Left ventricle myocardium inferior (tissue), 1 donor: ENCODE data around the gene RAB11FIP4. TPM values are rescaled to one million over a fixed set of nuclear protein-coding genes. Genes with fewer than 3 reads are reported as not detected.

Experiments
- DNase-seq: peaks from one replicate; pipeline ENCODE4 v3.0.0-alpha.2; 2020
- H3K27ac ChIP-seq: fragments of 200-600 bp; replicated peaks from 2 replicates; pipeline ENCODE4 v1.8.0; 2021
- H3K27me3 ChIP-seq: fragments of 200-600 bp; 2 replicates; pipeline ENCODE4 v1.8.0; 2021; ENCODE audit warnings: low read depth
- H3K36me3 ChIP-seq: fragments of 200-600 bp; 2 replicates; pipeline ENCODE4 v1.8.0; 2021
- H3K4me1 ChIP-seq: fragments of 200-600 bp; 2 replicates; pipeline ENCODE4 v1.8.0; 2021
- H3K4me3 ChIP-seq: fragments of 200-600 bp; 2 replicates; pipeline ENCODE4 v1.8.0; 2021; ENCODE audit warnings: mild to moderate bottlenecking, moderate library complexity
- H3K9me3 ChIP-seq: fragments of 200-600 bp; replicated peaks from 2 replicates; pipeline ENCODE4 v1.8.0; 2021
- intact Hi-C: fragments of 100-400 bp; cut with micrococcal nuclease; formaldehyde crosslinking; loops from one replicate; pipeline ENCODE4 v1.11.0; 2022
- total RNA-seq: library from RNA; stranded (reverse); fragmentation: NEBNext Ultra II Directional; extraction: Animal tissue kit (Norgen Biotek cat#: 25700); gene quantifications from one replicate; pipeline ENCODE4 v1.2.1, GENCODE V29; 2021
- TF ChIP-seq, protein P1 (sequence below): fragments of 200-600 bp; IDR thresholded peaks from 2 replicates; pipeline ENCODE4 v1.8.0; 2021; ENCODE audit warnings: antibody characterized with exemption, mild to moderate bottlenecking, borderline replicate concordance
- donor health status: DM: no; HTN: yes; CAD: no; lungs with severe emphysema.

Gene RAB11FIP4
- total RNA-seq, 1 donor from 2014 or later = 8.3 TPM

DNA sequence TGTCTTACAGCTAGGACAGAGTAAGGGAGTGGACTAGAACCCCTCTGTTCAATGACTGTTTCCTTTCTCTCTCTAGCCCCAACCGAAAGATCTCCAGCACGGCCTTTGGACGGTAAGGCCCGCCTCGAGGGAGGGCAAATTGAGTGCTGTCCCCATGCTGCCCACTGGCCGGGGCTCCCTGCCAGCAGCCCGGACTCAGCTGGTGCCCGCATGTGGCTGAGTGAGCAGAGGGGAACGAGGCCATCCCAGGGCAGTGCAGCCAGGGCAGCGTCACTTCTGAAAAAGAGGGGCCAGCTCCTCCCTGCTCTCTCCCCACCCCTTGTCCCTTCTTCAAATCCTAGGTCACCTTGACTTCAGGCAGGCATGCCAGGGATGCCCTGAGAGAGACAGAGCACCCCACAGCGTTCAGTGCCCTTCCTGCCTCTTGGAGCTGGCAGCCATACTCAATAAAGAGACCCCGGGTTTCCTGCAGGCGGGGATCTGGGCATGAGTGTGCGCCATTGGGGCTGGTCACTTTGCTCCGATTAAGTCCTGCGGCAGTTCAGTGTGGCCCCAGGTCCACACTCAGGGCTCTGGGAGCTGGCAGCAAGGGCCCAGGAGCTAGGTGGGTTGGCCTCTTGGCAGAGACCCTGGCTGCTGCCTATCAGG, 130.9 kb downstream of the RAB11FIP4 start:
- TF ChIP-seq, protein P1, sequence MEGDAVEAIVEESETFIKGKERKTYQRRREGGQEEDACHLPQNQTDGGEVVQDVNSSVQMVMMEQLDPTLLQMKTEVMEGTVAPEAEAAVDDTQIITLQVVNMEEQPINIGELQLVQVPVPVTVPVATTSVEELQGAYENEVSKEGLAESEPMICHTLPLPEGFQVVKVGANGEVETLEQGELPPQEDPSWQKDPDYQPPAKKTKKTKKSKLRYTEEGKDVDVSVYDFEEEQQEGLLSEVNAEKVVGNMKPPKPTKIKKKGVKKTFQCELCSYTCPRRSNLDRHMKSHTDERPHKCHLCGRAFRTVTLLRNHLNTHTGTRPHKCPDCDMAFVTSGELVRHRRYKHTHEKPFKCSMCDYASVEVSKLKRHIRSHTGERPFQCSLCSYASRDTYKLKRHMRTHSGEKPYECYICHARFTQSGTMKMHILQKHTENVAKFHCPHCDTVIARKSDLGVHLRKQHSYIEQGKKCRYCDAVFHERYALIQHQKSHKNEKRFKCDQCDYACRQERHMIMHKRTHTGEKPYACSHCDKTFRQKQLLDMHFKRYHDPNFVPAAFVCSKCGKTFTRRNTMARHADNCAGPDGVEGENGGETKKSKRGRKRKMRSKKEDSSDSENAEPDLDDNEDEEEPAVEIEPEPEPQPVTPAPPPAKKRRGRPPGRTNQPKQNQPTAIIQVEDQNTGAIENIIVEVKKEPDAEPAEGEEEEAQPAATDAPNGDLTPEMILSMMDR = peak; percentile 9
- intact Hi-C loops = loop anchor here (10.0 kb wide), 1 partner anchor 88 kb away; no protein-coding TSS in a partner anchor
- Histone ChIP-seq H3K27me3 (no peaks in the 10 kb centered on the region), H3K9me3 (peaks cover 4% of the 10 kb centered on the region), H3K36me3 (no peaks in the 10 kb centered on the region), H3K27ac (peak overlapping the region; percentile 2), H3K4me3 (no peak overlapping the region), H3K4me1 (peaks cover 18% of the 10 kb centered on the region)
- no peak for DNase-seq

DNA sequence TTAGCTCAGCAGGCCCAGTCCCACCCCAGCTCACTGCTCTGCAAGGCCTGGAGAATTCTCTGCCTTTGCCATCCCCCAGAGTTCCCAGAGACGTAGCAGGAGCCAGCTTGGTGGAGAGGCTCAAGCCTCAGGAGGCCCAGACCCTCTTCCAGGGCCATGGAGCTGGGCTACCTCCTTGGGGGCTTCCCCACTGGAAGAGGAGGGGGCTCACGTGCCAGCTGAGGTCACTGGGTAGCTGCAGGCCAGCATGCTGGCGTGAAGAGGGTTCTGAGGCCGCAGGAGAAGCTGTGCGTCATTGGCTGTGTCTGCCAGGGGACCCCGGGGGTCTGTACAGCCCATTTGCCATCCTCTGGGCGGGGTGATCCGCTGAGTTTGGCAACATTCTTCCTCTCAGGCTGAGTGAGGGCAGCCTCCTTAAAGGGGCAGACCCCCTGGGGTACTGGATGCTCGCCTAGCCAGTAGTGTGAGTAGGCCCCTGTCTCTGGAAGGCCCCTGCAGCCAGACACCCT, 131.6 kb downstream of the RAB11FIP4 start:
- no peak for DNase-seq
- TF ChIP-seq, protein P1 = no peak
- Histone ChIP-seq H3K4me3 (no peak overlapping the region), H3K36me3 (no peaks in the 10 kb centered on the region), H3K4me1 (peaks cover 18% of the 10 kb centered on the region), H3K27me3 (no peaks in the 10 kb centered on the region), H3K27ac (no peak overlapping the region), H3K9me3 (peaks cover 4% of the 10 kb centered on the region)
- intact Hi-C loops = loop anchor here (10.0 kb wide), 1 partner anchor 88 kb away; no protein-coding TSS in a partner anchor

DNA sequence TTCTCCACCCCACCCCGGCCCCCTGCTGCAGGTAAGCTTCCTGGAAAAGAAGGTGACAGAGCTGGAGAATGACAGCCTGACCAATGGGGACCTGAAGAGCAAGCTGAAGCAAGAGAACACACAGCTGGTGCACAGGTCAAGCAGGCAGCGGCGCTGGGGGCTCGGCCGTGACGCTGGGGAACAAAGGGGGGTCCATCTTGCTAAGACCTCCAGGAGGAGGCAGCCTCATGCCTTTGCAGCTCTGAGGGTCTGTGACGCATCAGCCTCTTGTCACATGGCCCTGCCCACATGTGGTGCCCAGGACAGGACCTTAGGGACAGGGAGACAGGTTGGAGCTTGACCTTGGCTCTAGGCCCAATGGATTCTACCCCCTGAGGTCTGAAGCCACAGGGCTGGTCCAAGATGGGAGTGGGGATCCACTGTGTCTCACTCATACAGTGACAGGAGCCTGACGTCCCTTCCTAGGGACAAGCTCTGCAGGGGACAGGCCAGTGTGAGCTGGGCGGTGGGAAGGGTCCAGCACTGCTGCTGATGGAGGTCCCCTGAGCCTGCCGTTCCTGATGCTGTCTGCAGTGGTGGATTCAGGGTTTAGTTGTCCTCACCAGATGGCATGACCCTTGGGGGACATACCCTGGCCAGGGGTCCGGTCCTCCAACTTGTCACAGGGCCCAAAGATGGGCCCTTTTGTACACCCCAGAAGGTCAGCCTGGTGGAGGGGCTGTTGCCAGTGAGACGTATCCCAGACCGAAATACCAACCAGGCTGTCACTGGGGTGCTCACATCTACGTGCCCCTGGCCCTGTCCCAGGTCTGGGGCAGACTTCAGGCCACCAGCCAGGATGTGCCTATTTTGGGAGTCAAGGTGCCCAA, 132.6 kb downstream of the RAB11FIP4 start:
- intact Hi-C loops = loop anchor here (10.0 kb wide), 1 partner anchor 89 kb away; no protein-coding TSS in a partner anchor
- Histone ChIP-seq H3K27ac (no peak overlapping the region), H3K27me3 (no peaks in the 10 kb centered on the region), H3K4me3 (no peak overlapping the region), H3K9me3 (peaks cover 4% of the 10 kb centered on the region), H3K36me3 (no peaks in the 10 kb centered on the region), H3K4me1 (peaks cover 18% of the 10 kb centered on the region)
- DNase-seq = no peak
- TF ChIP-seq, protein P1 = no peak

DNA sequence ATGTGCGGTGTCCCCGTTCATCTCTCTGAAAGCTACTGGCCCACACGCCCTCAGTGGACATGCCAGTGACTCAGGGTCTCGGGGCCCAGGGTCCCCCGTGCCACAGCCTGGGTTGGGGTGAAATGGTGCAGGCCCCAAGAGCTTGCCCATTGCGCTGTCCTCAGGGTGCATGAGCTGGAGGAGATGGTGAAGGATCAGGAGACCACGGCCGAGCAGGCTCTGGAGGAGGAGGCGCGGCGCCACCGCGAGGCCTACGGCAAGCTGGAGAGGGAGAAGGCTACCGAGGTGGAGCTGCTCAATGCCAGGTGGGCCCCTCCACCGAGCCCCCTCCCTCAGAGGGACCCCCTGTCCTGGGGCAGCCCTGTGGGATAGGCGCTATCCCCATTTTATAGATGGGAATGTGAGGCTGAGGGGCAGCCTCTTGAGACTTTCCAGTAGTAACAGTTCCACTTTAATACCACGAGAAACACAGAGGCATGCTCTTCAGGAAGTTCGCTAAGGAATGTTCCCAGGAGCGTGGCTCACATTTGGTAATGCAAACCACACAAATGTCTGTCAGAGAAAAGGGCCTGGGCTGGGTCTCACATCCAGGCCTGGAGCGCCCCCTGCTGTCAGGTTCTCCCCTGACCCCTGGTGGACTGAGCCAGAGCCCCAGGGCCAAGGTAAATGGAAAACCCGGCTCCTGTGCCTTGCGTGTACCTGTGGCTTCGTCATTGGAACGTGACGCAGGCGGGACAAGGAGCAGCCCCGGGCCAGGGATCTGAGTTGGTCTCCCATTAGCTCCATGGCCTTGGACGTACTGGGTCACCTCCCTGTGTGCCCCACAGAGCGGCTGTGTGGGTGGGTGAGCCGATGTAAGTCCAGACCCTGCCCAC, 133.7 kb downstream of the RAB11FIP4 start:
- DNase-seq = peak; percentile 81
- TF ChIP-seq, protein P1 = peak; percentile 89

More for the DNA sequence above, 133.7 kb downstream of the RAB11FIP4 start:
- Histone ChIP-seq H3K27ac (no peak overlapping the region), H3K27me3 (no peaks in the 10 kb centered on the region), H3K9me3 (peaks cover 4% of the 10 kb centered on the region), H3K4me1 (peaks cover 18% of the 10 kb centered on the region), H3K36me3 (no peaks in the 10 kb centered on the region), H3K4me3 (no peak overlapping the region)
- intact Hi-C loops = loop anchor here (10.0 kb wide), 1 partner anchor 90 kb away; no protein-coding TSS in a partner anchor
